Measurements from ENCODE around the gene TEX101.
A peak's percentile ranks its signal among the peaks of the same experiment; 100 is the strongest.

TEX101 gene

GRCh38 chr19:43447655-43448054 lies 33.0 kb downstream of the TEX101 start:
- Mint-ChIP-seq H3K27me3 (no peaks in the 10 kb centered on the region), H3K9me3 (no peaks in the 10 kb centered on the region), H3K27ac (no peak overlapping the region), H3K36me3 (ENCODE audit: low read depth) (no peaks in the 10 kb centered on the region), H3K4me1 (peaks cover 24% of the 10 kb centered on the region), H3K4me3 (no peak overlapping the region)
- ATAC-seq, result no peak
- no peak for DNase-seq

- Mint-ChIP-seq H3K4me3 (no peak overlapping the region), H3K27ac (no peak overlapping the region), H3K27me3 (no peaks in the 10 kb centered on the region), H3K36me3 (ENCODE audit: low read depth) (no peaks in the 10 kb centered on the region), H3K4me1 (peaks cover 21% of the 10 kb centered on the region), H3K9me3 (no peaks in the 10 kb centered on the region)
- ATAC-seq (no peak), DNase-seq (no peak)
These were observed 35.9 kb downstream of the TEX101 start for GRCh38 chr19:43450545-43450997.

- peaks cover 18% of the 10 kb centered on the region for H3K4me1 Mint-ChIP-seq
- H3K27me3 Mint-ChIP-seq, result no peaks in the 10 kb centered on the region
- no peak for ATAC-seq
- no peak overlapping the region for H3K4me3 Mint-ChIP-seq
- no peaks in the 10 kb centered on the region for H3K36me3 Mint-ChIP-seq (ENCODE audit: low read depth)
- DNase-seq, result no peak
- H3K9me3 Mint-ChIP-seq, result no peaks in the 10 kb centered on the region
- H3K27ac Mint-ChIP-seq, result no peak overlapping the region
These were observed 37.9 kb downstream of the TEX101 start for GRCh38 chr19:43452582-43452981.

GRCh38 chr19:43454031-43454430 lies 39.3 kb downstream of the TEX101 start:
- DNase-seq (no peak), ATAC-seq (no peak)
- Mint-ChIP-seq H3K36me3 (ENCODE audit: low read depth) (no peaks in the 10 kb centered on the region), H3K27ac (no peak overlapping the region), H3K27me3 (no peaks in the 10 kb centered on the region), H3K4me3 (no peak overlapping the region), H3K9me3 (no peaks in the 10 kb centered on the region), H3K4me1 (peaks cover 18% of the 10 kb centered on the region)

GRCh38 chr19:43455321-43456113 lies 40.8 kb downstream of the TEX101 start:
- no peak for ATAC-seq

GRCh38 chr19:43457809-43458208 lies 43.1 kb downstream of the TEX101 start:
- Mint-ChIP-seq H3K36me3 (ENCODE audit: low read depth) (peaks cover 3% of the 10 kb centered on the region), H3K27ac (no peak overlapping the region), H3K9me3 (no peaks in the 10 kb centered on the region), H3K4me1 (peaks cover 22% of the 10 kb centered on the region), H3K4me3 (no peak overlapping the region), H3K27me3 (no peaks in the 10 kb centered on the region)
- DNase-seq (no peak), ATAC-seq (no peak)

More at GRCh38 chr19:43455321-43456113, 40.8 kb downstream of the TEX101 start:
- DNase-seq, result no peak
- H3K9me3 Mint-ChIP-seq, result no peaks in the 10 kb centered on the region
- H3K36me3 Mint-ChIP-seq (ENCODE audit: low read depth), result no peaks in the 10 kb centered on the region
- no peaks in the 10 kb centered on the region for H3K27me3 Mint-ChIP-seq
- H3K4me3 Mint-ChIP-seq, result no peak overlapping the region
- peaks cover 16% of the 10 kb centered on the region for H3K4me1 Mint-ChIP-seq
- H3K27ac Mint-ChIP-seq, result no peak overlapping the region

- H3K27me3 Mint-ChIP-seq, result no peaks in the 10 kb centered on the region
- no peak overlapping the region for H3K27ac Mint-ChIP-seq
- H3K4me3 Mint-ChIP-seq, result no peak overlapping the region
- peaks cover 3% of the 10 kb centered on the region for H3K36me3 Mint-ChIP-seq (ENCODE audit: low read depth)
- no peaks in the 10 kb centered on the region for H3K9me3 Mint-ChIP-seq
- H3K4me1 Mint-ChIP-seq, result peaks cover 35% of the 10 kb centered on the region
- ATAC-seq, result no peak
- no peak for DNase-seq
These were observed 45.8 kb downstream of the TEX101 start for GRCh38 chr19:43460362-43461016.

- ATAC-seq (no peak), DNase-seq (no peak)
- Mint-ChIP-seq H3K36me3 (ENCODE audit: low read depth) (peaks cover 3% of the 10 kb centered on the region), H3K4me3 (peak overlapping the region; percentile 86), H3K27me3 (no peaks in the 10 kb centered on the region), H3K27ac (peak overlapping the region; percentile 86), H3K9me3 (no peaks in the 10 kb centered on the region), H3K4me1 (peaks cover 30% of the 10 kb centered on the region)
These were observed 46.6 kb downstream of the TEX101 start for GRCh38 chr19:43461303-43461702.

- DNase-seq, result no peak
- H3K9me3 Mint-ChIP-seq, result no peaks in the 10 kb centered on the region
- H3K27me3 Mint-ChIP-seq, result no peaks in the 10 kb centered on the region
- peak overlapping the region; percentile 86 for H3K27ac Mint-ChIP-seq
- H3K36me3 Mint-ChIP-seq (ENCODE audit: low read depth), result peaks cover 3% of the 10 kb centered on the region
- H3K4me1 Mint-ChIP-seq, result peaks cover 34% of the 10 kb centered on the region
- peak overlapping the region; percentile 86 for H3K4me3 Mint-ChIP-seq
- no peak for ATAC-seq
These were observed 47.7 kb downstream of the TEX101 start for GRCh38 chr19:43462383-43462782.

GRCh38 chr19:43462785-43463380 lies 48.2 kb downstream of the TEX101 start:
- Mint-ChIP-seq H3K4me1 (peaks cover 39% of the 10 kb centered on the region), H3K9me3 (no peaks in the 10 kb centered on the region), H3K36me3 (ENCODE audit: low read depth) (peaks cover 3% of the 10 kb centered on the region), H3K4me3 (peak overlapping the region; percentile 86), H3K27me3 (no peaks in the 10 kb centered on the region), H3K27ac (peak overlapping the region; percentile 86)
- ATAC-seq (no peak), DNase-seq (no peak)

GRCh38 chr19:43463381-43464133 lies 48.9 kb downstream of the TEX101 start:
- H3K4me3 Mint-ChIP-seq, result peak overlapping the region; percentile 86
- peaks cover 3% of the 10 kb centered on the region for H3K36me3 Mint-ChIP-seq (ENCODE audit: low read depth)
- peaks cover 45% of the 10 kb centered on the region for H3K4me1 Mint-ChIP-seq
- no peaks in the 10 kb centered on the region for H3K9me3 Mint-ChIP-seq
- peak; percentile 82 for ATAC-seq
- DNase-seq, result peak; percentile 99
- peak overlapping the region; percentile 93 for H3K27ac Mint-ChIP-seq
- H3K27me3 Mint-ChIP-seq, result no peaks in the 10 kb centered on the region

- H3K9me3 Mint-ChIP-seq, result no peaks in the 10 kb centered on the region
- DNase-seq, result peak; percentile 78
- H3K4me3 Mint-ChIP-seq, result peak overlapping the region; percentile 86
- peaks cover 3% of the 10 kb centered on the region for H3K36me3 Mint-ChIP-seq (ENCODE audit: low read depth)
- H3K4me1 Mint-ChIP-seq, result peaks cover 52% of the 10 kb centered on the region
- peak overlapping the region; percentile 93 for H3K27ac Mint-ChIP-seq
- peak; percentile 43 for ATAC-seq
- H3K27me3 Mint-ChIP-seq, result no peaks in the 10 kb centered on the region
These were observed 49.6 kb downstream of the TEX101 start for GRCh38 chr19:43464134-43464775.

GRCh38 chr19:43465468-43466120 lies 50.9 kb downstream of the TEX101 start, which contains the start of gene LYPD3:
LYPD3 (minus strand) TSS chr19:43465608; CDS start chr19:43465571, 37 bp downstream.
- Mint-ChIP-seq H3K4me1 (peaks cover 63% of the 10 kb centered on the region), H3K9me3 (no peaks in the 10 kb centered on the region)
- ATAC-seq, result no peak

More at GRCh38 chr19:43465468-43466120, 50.9 kb downstream of the TEX101 start, which contains the start of gene LYPD3:
- Mint-ChIP-seq H3K36me3 (ENCODE audit: low read depth) (peaks cover 3% of the 10 kb centered on the region), H3K27ac (peak within 1 kb of the TSS; percentile 93), H3K4me3 (peak within 1 kb of the TSS; percentile 86), H3K27me3 (no peaks in the 10 kb centered on the region)
- DNase-seq, result no peak

All from activated naive CD8-positive, alpha-beta T cell treated with anti-CD3 and anti-CD28 coated beads, Interleukin-2, amount 50 U/mL, for 24 hours (primary cell).